GM10266 (cell line): Measurements from ENCODE around the gene ASB1.
"Not testable (repeated sequence)": the region's sequence is repeated elsewhere in the genome, so short reads cannot be mapped to it uniquely, and the experiment has no call there.

ENCODE experiments used
- DNase-seq: peaks from one replicate; pipeline ENCODE4 v3.0.0; 2012; ENCODE audit errors: extremely low spot score
- CTCF ChIP-seq: IDR thresholded peaks from 2 replicates; pipeline ENCODE4 v1.5.1; 2012; ENCODE audit warnings: mild to moderate bottlenecking, low read depth; ENCODE audit not compliant: control insufficient read depth, insufficient read depth; ENCODE audit errors: missing control alignments

Gene ASB1

GRCh38 chr2:238396663-238397062 lies 30.1 kb upstream of the ASB1 start:
- no peak for DNase-seq
- TF ChIP-seq CTCF, result no peak

- DNase-seq, result no peak
- no peak for TF ChIP-seq CTCF
Measured at GRCh38 chr2:238397356-238397755, 29.4 kb upstream of the ASB1 start.

GRCh38 chr2:238398577-238398976 lies 28.1 kb upstream of the ASB1 start:
- DNase-seq, result no peak
- no peak for TF ChIP-seq CTCF

GRCh38 chr2:238399094-238399493 lies 27.6 kb upstream of the ASB1 start:
- no peak for DNase-seq
- TF ChIP-seq CTCF, result no peak

- TF ChIP-seq CTCF, result no peak
- no peak for DNase-seq
Measured at GRCh38 chr2:238401551-238401950, 25.2 kb upstream of the ASB1 start.

GRCh38 chr2:238403632-238404405 lies 22.9 kb upstream of the ASB1 start:
- no peak for DNase-seq
- TF ChIP-seq CTCF, result no peak

GRCh38 chr2:238404406-238405216 lies 22.1 kb upstream of the ASB1 start:
- no peak for DNase-seq
- TF ChIP-seq CTCF, result no peak

- not testable (repeated sequence) for DNase-seq
Measured at GRCh38 chr2:238405217-238405555, 21.5 kb upstream of the ASB1 start.
